Activated CD8-positive, alpha-beta T cell treated with anti-CD3 and anti-CD28 coated beads for 36 hours (primary cell): ENCODE results near the gene CALN1. TPM values are rescaled to one million over a fixed set of nuclear protein-coding genes. Genes with fewer than 3 reads are reported as not detected.

Experiments
- ATAC-seq: fragments of 200-7000 bp; cut with Tn5 transposase; one replicate; pipeline ENCODE4 v1.10.0; 2021; ENCODE audit warnings: mild to moderate bottlenecking, moderate library complexity
- CTCF ChIA-PET: fragments of 350-600 bp; sonication (Branson Sonifier 250); formaldehyde crosslinking; loops from one replicate; lab custom pipeline; 2021; ENCODE audit warnings: antibody characterized with exemption; lab: Charles Lee
- POLR2A ChIA-PET: fragments of 350-600 bp; sonication (Branson Sonifier 250); formaldehyde crosslinking; loops from one replicate; lab custom pipeline; 2021; ENCODE audit warnings: antibody characterized with exemption; lab: Charles Lee
- DNase-seq: peaks from one replicate; pipeline ENCODE4 v3.0.0-alpha.2; 2020
- H3K27ac Mint-ChIP-seq: one replicate; pipeline ENCODE4 v1.8.0; 2021; ENCODE audit warnings: mild to moderate bottlenecking, mixed read lengths
- H3K27me3 Mint-ChIP-seq: one replicate; pipeline ENCODE4 v1.8.0; 2021; ENCODE audit warnings: mixed read lengths
- H3K36me3 Mint-ChIP-seq: one replicate; pipeline ENCODE4 v1.8.0; 2021; ENCODE audit warnings: low read depth, mixed read lengths
- H3K4me1 Mint-ChIP-seq: one replicate; pipeline ENCODE4 v1.8.0; 2021; ENCODE audit warnings: low read depth, mixed read lengths
- H3K4me3 Mint-ChIP-seq: one replicate; pipeline ENCODE4 v1.8.0; 2021; ENCODE audit warnings: mild to moderate bottlenecking, moderate library complexity, mixed read lengths
- H3K9me3 Mint-ChIP-seq: one replicate; pipeline ENCODE4 v1.8.0; 2021; ENCODE audit warnings: mixed read lengths
- intact Hi-C: fragments of 100-400 bp; cut with micrococcal nuclease; formaldehyde crosslinking; loops from one replicate; pipeline ENCODE4 v1.10.0; 2022
- total RNA-seq, 2 experiments: library from RNA; stranded (reverse); gene quantifications; one replicate each; pipeline ENCODE4 v1.2.3, GENCODE V29; 2021
- TF ChIP-seq, protein P1 (sequence below): fragments of 200-600 bp; IDR thresholded peaks from one replicate; pipeline ENCODE4 v1.8.0; 2022; ENCODE audit warnings: antibody characterized with exemption, mild to moderate bottlenecking

CALN1 gene
- total RNA-seq, 2 experiments from 2014 or later = 0.02 to 0.16 TPM

DNA sequence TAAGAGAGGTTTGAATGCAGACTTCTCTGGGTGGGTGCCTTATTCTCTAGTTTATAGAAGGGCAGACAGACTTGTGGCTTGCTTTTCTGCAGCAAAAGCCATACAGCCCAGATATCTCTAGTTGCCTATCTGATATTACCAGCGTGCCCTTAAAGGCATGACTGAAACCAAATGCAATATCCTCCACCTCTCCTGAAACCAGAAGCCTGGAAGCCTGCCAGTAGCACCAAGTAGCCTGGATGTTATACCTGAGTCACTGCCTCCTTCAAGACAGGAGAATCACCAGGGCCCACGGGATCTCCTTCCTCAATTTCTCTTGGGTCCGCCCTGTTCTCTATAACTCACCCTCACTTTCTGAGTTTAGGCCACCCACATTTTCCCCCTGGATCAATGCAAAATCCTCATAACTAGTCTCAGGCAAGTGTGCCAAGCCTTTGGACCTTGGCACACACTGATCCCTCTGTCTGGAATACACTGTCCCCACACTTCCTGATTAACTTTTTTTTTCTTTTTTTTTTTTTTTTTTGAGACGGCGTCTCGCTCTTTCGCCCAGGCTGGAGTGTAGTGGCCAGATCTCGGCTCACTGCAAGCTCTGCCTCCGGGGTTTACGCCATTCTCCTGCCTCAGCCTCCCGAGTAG is 641.8 kb downstream of the CALN1 start:
- no peak overlapping the region for H3K27ac Mint-ChIP-seq
- CTCF ChIA-PET = no interaction called here
- H3K27me3 Mint-ChIP-seq = no peaks in the 10 kb centered on the region
- intact Hi-C loops = no loop called here
- H3K9me3 Mint-ChIP-seq = no peaks in the 10 kb centered on the region
- TF ChIP-seq, protein P1, sequence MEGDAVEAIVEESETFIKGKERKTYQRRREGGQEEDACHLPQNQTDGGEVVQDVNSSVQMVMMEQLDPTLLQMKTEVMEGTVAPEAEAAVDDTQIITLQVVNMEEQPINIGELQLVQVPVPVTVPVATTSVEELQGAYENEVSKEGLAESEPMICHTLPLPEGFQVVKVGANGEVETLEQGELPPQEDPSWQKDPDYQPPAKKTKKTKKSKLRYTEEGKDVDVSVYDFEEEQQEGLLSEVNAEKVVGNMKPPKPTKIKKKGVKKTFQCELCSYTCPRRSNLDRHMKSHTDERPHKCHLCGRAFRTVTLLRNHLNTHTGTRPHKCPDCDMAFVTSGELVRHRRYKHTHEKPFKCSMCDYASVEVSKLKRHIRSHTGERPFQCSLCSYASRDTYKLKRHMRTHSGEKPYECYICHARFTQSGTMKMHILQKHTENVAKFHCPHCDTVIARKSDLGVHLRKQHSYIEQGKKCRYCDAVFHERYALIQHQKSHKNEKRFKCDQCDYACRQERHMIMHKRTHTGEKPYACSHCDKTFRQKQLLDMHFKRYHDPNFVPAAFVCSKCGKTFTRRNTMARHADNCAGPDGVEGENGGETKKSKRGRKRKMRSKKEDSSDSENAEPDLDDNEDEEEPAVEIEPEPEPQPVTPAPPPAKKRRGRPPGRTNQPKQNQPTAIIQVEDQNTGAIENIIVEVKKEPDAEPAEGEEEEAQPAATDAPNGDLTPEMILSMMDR = no peak
- POLR2A ChIA-PET = no interaction called here
- ATAC-seq = no peak
- no peak for DNase-seq
- H3K36me3 Mint-ChIP-seq = no peaks in the 10 kb centered on the region
- H3K4me3 Mint-ChIP-seq = no peak overlapping the region
- no peaks in the 10 kb centered on the region for H3K4me1 Mint-ChIP-seq

DNA sequence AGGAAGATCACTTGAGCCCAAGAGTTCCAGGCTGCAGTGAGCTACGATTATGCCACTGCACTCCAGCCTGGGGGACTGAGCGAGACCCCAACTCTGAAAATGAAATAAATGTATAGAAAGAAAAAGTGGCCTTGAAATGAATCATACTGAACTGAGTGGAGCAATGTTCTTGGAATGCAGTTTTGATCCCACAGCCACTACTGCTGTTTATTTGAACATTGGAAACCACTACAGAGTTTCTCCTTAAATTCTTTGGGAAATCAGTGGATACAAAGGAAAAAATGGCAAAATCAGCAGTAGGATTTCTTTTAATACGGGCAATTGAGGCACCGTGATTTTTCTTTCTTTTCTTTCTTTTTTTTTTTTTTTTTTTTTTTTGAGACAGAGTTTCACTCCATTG is 642.8 kb downstream of the CALN1 start:
- Mint-ChIP-seq H3K27me3 (no peaks in the 10 kb centered on the region), H3K27ac (no peak overlapping the region), H3K4me3 (no peak overlapping the region), H3K9me3 (no peaks in the 10 kb centered on the region), H3K4me1 (no peaks in the 10 kb centered on the region), H3K36me3 (no peaks in the 10 kb centered on the region)
- POLR2A ChIA-PET = no interaction called here
- intact Hi-C loops = no loop called here
- TF ChIP-seq, protein P1 = no peak
- CTCF ChIA-PET = no interaction called here
- DNase-seq = no peak
- ATAC-seq = no peak

DNA sequence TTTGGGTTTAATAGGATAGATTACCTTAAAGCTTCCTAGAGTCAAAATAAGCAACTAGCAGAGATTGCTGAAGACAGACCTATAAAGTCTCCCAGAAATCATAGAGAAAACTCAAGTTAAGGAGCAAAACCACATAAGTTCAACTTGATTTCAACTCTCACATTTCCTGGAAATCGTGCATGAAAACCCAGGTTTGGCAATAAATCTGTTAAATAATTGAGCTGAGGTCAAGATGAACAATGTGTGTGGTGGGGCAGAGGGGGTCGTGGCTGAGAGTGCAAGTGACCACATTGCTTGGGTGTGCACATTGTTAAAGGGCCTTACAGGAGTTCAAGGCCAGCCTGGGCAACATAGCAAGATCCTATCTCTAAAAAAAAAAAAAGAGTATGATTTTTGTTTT is 643.7 kb downstream of the CALN1 start:
- TF ChIP-seq, protein P1 = no peak
- H3K27me3 Mint-ChIP-seq = no peaks in the 10 kb centered on the region
- no peak for ATAC-seq
- no peak overlapping the region for H3K4me3 Mint-ChIP-seq
- H3K36me3 Mint-ChIP-seq = no peaks in the 10 kb centered on the region
- ChIA-PET CTCF (no interaction called here), POLR2A (no interaction called here)
- no peaks in the 10 kb centered on the region for H3K4me1 Mint-ChIP-seq
- intact Hi-C loops = no loop called here
- H3K27ac Mint-ChIP-seq = no peak overlapping the region
- DNase-seq = no peak
- no peaks in the 10 kb centered on the region for H3K9me3 Mint-ChIP-seq

DNA sequence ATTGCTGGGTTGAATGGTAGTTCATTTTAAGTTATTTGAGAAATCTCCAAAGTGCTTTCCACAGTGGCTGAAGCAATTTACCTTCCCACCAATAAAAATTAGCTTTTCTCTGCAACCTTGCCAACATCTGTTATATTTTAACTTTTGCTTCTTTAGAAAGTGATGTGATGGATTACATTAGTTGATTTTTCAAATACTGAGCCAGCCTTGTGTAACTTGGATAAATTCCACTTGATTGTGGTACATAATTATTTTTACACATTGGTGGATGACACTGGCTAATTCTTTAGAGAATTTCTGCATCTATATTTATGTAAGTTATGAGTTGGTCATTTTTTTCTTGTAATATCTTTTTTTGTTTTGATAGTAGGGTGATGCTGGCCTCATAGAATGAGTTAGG is 646.1 kb downstream of the CALN1 start:
- H3K27ac Mint-ChIP-seq = no peak overlapping the region
- ChIA-PET CTCF (no interaction called here), POLR2A (no interaction called here)
- peaks cover 17% of the 10 kb centered on the region for H3K9me3 Mint-ChIP-seq
- intact Hi-C loops = no loop called here
- no peaks in the 10 kb centered on the region for H3K36me3 Mint-ChIP-seq
- H3K4me3 Mint-ChIP-seq = no peak overlapping the region
- no peak for ATAC-seq
- H3K27me3 Mint-ChIP-seq = no peaks in the 10 kb centered on the region
- no peaks in the 10 kb centered on the region for H3K4me1 Mint-ChIP-seq
- no peak for DNase-seq
- TF ChIP-seq, protein P1 = no peak

DNA sequence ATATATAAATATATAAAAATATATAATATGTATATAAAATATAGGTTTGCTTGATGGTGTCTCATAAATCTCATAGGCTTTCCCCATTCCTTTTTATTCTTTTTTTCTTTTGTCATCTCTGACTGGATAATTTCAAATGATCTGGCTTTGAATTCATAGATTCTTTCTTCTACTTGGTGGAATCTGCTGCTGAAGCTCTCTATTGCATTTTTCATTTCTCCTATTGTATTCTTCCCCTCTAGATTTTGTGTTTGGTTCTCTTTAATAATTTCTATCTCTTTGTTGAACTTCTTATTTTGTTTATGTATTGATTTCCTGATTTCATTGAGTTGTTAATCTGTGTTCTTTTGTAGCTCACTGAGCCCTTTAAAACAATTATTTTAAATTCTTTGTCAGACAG is 650.8 kb downstream of the CALN1 start:
- Mint-ChIP-seq H3K9me3 (peaks cover 28% of the 10 kb centered on the region), H3K4me3 (no peak overlapping the region), H3K36me3 (no peaks in the 10 kb centered on the region), H3K27me3 (no peaks in the 10 kb centered on the region), H3K27ac (no peak overlapping the region), H3K4me1 (no peaks in the 10 kb centered on the region)
- ChIA-PET POLR2A (no interaction called here), CTCF (no interaction called here)
- TF ChIP-seq, protein P1 = no peak
- DNase-seq (no peak), ATAC-seq (no peak)
- intact Hi-C loops = no loop called here
